GM21515 (cell line): ENCODE results near the gene CRISP1.
"Not testable (repeated sequence)": the region's sequence is repeated elsewhere in the genome, so short reads cannot be mapped to it uniquely, and the experiment has no call there.

Experiments
- ATAC-seq: cut with Tn5 transposase; IDR thresholded peaks from one replicate; pipeline ENCODE4 v1.9.1; 2021; ENCODE audit not compliant: unreplicated experiment

The CRISP1 gene

DNA sequence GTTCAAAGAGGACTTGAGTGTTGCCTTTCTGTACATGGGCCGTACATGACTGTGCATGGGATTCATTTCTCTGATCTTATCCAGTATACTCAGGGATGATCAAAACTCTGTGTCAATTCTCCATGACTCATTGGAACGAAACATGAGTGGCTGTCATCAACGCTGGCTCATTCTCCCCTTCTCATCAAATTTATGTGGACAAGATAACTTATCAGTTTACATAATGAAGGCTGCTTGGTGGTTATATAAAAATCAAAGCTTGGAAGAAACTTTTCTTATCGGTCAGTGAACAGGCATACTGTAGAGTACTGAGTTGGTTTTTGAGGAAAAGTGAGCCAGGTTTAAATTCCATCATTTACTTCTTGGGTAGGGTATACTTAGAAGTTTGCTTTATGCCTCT is 24.9 kb downstream of the CRISP1 start:
- ATAC-seq, result no peak

- ATAC-seq, result no peak
Measured at GRCh38 chr6:49839957-49840356, 26.4 kb downstream of the CRISP1 start.

DNA sequence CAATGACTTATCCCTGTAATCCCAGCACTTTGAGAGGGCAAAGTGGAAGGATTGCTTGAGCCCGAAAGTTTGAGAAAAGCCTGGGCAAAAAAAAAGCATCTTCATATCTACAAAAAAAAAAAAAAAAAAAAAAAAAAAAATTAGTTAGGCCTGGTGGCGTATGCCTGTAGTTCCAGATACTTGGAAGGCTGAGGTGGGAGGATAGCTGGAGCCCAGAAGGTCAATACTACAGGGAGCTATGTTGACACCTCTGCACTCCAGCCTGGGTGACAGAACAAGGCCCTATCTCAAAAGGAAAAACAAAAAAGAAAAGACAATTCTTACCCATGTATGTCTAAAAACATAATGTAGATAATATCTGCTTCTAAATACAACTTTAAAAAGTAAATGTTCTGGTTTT is 27.2 kb downstream of the CRISP1 start:
- no peak for ATAC-seq

GRCh38 chr6:49835140-49835539 is 31.2 kb downstream of the CRISP1 start:
- ATAC-seq, result no peak

GRCh38 chr6:49833386-49833785 is 32.9 kb downstream of the CRISP1 start:
- ATAC-seq, result no peak

DNA sequence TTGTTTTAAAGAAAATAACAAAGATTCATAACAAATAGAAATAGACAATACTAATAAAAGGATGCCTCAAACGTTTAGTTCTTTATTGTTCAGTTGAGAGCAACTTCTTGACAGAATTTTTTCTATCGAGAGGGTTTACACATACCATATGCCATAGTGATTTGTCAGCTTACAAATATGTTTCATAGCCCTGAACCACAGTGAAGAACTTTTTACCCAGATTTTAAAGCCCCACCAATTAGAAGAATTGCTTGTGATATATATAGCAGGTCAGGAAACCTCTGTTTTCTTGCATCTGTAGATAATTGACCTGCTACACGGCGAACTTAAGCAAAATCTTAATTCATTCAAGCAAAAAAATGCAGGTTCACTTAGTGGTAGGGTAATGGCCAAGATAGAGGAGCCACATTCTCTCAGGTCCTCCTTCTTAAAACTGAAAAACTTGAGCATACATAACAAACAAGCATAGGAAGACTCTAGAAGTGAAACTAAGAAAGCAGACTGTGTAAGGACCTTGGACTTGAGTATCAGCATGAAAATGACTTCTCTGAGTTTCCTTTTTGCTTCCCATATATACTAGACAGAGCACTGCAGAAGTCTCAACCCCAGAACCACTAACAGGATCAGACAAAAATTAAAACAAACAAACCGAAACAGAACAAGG is 39.5 kb downstream of the CRISP1 start:
- ATAC-seq, result peak; percentile 96

DNA sequence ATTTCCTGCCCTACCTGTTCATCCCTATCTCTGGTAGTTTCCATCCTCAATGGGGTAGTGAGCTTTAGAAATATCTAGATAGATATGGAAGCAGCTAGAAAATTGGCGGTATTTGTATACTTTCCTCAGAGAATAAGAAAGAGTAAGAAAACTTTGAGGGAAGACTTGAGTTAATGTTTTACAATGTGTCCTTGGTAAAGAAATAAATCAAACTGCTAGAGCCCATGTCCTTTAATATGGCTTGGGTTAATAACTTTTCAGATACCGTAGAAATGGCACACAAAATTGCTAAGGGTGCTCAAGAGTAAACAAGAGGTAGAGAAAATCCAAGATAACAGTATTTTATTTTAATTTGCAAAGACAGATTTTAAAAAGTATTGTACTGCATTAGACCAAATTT is 51.2 kb downstream of the CRISP1 start:
- no peak for ATAC-seq

DNA sequence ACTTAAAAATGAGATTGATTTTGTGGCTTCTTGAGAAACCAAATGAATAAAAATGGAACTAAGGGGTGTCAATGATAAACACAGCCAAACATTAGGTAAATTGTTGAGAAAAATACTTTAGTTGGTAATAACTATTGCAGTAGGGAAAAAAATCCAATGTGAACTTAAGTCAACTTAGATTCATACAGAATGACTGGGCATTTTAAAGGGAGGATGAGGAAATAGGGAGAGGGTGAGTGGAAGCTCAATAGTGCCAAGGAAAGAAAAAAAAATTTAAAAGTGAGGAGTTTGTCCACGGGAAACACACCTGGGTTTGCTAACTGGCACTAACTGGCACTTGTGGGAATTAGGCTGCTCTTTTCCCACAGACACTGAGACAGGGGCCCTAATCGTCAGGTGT is 53.1 kb downstream of the CRISP1 start:
- no peak for ATAC-seq

GRCh38 chr6:49806145-49806544 is 60.2 kb downstream of the CRISP1 start:
- ATAC-seq, result no peak

GRCh38 chr6:49805246-49805645 is 61.1 kb downstream of the CRISP1 start:
- ATAC-seq, result no peak

DNA sequence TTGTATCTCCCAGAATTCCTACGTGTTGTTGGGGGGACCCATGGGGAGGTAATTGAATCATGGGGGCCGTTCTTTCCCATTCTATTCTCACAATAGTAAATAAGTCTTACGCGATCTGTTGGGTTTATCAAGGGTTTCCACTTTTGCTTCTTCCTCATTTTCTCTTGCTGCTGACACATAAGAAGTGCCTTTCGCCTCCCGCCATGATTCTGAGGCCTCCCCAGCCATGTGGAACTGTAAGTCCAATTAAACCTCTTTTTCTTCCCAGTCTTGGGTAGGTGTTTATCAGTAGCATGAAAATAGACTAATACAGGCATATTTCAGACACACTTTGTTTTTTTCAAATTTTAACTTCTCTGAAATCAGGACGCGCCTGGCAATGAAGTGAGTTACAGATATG is 64.8 kb downstream of the CRISP1 start:
- no peak for ATAC-seq

GRCh38 chr6:49799090-49799489 is 67.2 kb downstream of the CRISP1 start:
- no peak for ATAC-seq

- not testable (repeated sequence) for ATAC-seq
Measured at GRCh38 chr6:49796842-49797455, 69.4 kb downstream of the CRISP1 start.

DNA sequence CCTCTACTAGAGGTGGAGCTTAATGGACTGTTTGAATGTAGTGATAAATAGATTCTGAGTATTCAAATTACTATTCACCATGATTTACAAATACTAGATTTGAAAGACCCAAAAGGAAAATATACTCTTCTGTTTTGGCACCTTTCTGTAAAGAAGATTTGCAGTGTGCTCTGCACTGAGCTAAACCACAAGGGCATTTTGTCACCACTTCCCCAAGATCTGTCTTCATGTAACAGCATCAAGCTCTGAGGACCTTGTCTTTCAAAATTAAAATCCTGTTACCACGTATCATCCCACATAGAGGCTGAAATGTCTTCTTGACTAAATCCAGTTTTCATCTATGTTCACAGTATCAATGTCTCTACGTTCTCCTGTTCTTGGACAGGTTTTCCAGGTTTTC is 76.0 kb downstream of the CRISP1 start:
- no peak for ATAC-seq

GRCh38 chr6:49787176-49787575 is 79.2 kb downstream of the CRISP1 start, which contains the start of gene PGK2:
Gene PGK2 (minus strand): TSS chr6:49787285. CDS start chr6:49787187, 98 bp downstream.
- no peak for ATAC-seq

- no peak for ATAC-seq
Measured at GRCh38 chr6:49784272-49784671, 82.1 kb downstream of the CRISP1 start.
